ENCODE results near the gene SLC36A1.

DNA sequence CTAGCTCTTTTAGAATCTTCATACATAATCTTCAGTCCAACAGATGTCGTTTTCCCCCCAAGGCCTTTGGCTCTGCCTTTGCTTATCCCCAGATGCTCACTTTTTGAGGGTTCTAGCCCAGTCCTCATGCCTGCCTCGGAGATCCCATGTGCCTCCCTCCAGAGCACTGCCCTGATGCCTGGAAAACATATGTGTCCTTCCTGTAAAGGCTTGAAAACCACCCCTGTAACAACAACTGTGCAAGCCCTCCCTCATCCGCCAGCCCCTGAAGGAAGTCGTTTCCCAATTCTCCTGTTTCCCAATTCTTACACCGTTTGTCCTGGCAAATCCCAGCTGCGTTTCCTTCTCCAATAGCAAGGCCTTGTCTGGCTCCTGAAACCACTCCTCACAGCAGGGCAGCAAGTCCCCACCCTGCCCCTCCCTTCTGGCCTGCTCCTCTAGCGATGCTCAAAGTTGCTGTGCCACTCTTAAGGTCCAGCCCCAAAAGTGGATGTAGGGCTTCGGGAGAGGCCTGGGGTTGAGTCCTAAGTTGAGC lies 52.2 kb downstream of the SLC36A1 start:
- TF ChIP-seq, protein P1, sequence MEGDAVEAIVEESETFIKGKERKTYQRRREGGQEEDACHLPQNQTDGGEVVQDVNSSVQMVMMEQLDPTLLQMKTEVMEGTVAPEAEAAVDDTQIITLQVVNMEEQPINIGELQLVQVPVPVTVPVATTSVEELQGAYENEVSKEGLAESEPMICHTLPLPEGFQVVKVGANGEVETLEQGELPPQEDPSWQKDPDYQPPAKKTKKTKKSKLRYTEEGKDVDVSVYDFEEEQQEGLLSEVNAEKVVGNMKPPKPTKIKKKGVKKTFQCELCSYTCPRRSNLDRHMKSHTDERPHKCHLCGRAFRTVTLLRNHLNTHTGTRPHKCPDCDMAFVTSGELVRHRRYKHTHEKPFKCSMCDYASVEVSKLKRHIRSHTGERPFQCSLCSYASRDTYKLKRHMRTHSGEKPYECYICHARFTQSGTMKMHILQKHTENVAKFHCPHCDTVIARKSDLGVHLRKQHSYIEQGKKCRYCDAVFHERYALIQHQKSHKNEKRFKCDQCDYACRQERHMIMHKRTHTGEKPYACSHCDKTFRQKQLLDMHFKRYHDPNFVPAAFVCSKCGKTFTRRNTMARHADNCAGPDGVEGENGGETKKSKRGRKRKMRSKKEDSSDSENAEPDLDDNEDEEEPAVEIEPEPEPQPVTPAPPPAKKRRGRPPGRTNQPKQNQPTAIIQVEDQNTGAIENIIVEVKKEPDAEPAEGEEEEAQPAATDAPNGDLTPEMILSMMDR (IDR thresholded peaks at IDR 0.05): no peak
- TF ChIP-seq POLR2A (IDR thresholded peaks at IDR 0.05): no peak
- no peak for TF ChIP-seq POLR2AphosphoS5 (IDR thresholded peaks at IDR 0.05)
